H9 (cell line): ENCODE data around the gene CCDC57. TPM values are rescaled to one million over a fixed set of nuclear protein-coding genes. Genes with fewer than 3 reads are reported as not detected.

ENCODE experiments used
- DNase-seq: peaks from one replicate; pipeline ENCODE4 v3.0.0-alpha.2; 2017
- H2AFZ ChIP-seq: one replicate; pipeline ENCODE4 v1.6.1; 2013; ENCODE audit warnings: mild to moderate bottlenecking, low read length, control low read depth, moderate library complexity
- H2AK5ac ChIP-seq: 2 replicates; pipeline ENCODE4 v1.6.1; 2013; ENCODE audit warnings: low read length, control low read depth, mixed read lengths; ENCODE audit not compliant: insufficient read length
- H2BK120ac ChIP-seq: one replicate; pipeline ENCODE4 v1.6.1; 2013; ENCODE audit warnings: low read depth, mild to moderate bottlenecking, low read length, control low read depth, inconsistent platforms; ENCODE audit not compliant: poor library complexity, severe bottlenecking
- H2BK12ac ChIP-seq: 2 replicates; pipeline ENCODE4 v1.6.1; 2013; ENCODE audit warnings: low read length, control low read depth, mixed read lengths, low read depth; ENCODE audit not compliant: insufficient read length
- H2BK15ac ChIP-seq: 2 replicates; pipeline ENCODE4 v1.6.1; 2013; ENCODE audit warnings: low read depth, low read length, control low read depth
- H2BK20ac ChIP-seq: one replicate; pipeline ENCODE4 v1.6.1; 2013; ENCODE audit warnings: low read depth, mild to moderate bottlenecking, low read length, control low read depth, inconsistent platforms; ENCODE audit not compliant: poor library complexity, severe bottlenecking
- H2BK5ac ChIP-seq: 2 replicates; pipeline ENCODE4 v1.6.1; 2013; ENCODE audit warnings: low read length, control low read depth, mixed read lengths; ENCODE audit not compliant: insufficient read length
- H3K14ac ChIP-seq: 2 replicates; pipeline ENCODE4 v1.6.1; 2013; ENCODE audit warnings: low read length, control low read depth; ENCODE audit not compliant: insufficient read depth
- H3K18ac ChIP-seq: 2 replicates; pipeline ENCODE4 v1.6.1; 2013; ENCODE audit warnings: low read depth, mild to moderate bottlenecking, mixed read lengths, low read length, control low read depth; ENCODE audit not compliant: insufficient read length
- H3K23ac ChIP-seq: 2 replicates; pipeline ENCODE4 v1.6.1; 2013; ENCODE audit warnings: low read length, control low read depth, mixed read lengths, low read depth; ENCODE audit not compliant: insufficient read length
- H3K23me2 ChIP-seq: 2 replicates; pipeline ENCODE4 v1.6.1; 2013; ENCODE audit warnings: low read depth, mild to moderate bottlenecking, mixed read lengths, low read length, control low read depth; ENCODE audit not compliant: insufficient read length, poor library complexity, severe bottlenecking
- H3K27ac ChIP-seq: 2 replicates; pipeline ENCODE4 v1.5.1; 2013; ENCODE audit warnings: low read length, control low read depth, mixed read lengths, low read depth; ENCODE audit not compliant: insufficient read length
- H3K27me3 ChIP-seq: 2 replicates; pipeline ENCODE4 v1.6.1; 2013; ENCODE audit warnings: low read length, control low read depth, inconsistent platforms; ENCODE audit not compliant: insufficient read depth
- H3K4ac ChIP-seq: 2 replicates; pipeline ENCODE4 v1.6.1; 2013; ENCODE audit warnings: low read depth, mild to moderate bottlenecking, control low read depth, inconsistent platforms, low read length, moderate library complexity
- H3K4me1 ChIP-seq: 2 replicates; pipeline ENCODE4 v1.6.1; 2013; ENCODE audit warnings: low read length, control low read depth, inconsistent platforms; ENCODE audit not compliant: insufficient read depth
- H3K4me2 ChIP-seq: 2 replicates; pipeline ENCODE4 v1.6.1; 2013; ENCODE audit warnings: low read length, control low read depth, mixed read lengths; ENCODE audit not compliant: insufficient read length, insufficient read depth
- H3K56ac ChIP-seq: 2 replicates; pipeline ENCODE4 v1.6.1; 2013; ENCODE audit warnings: low read depth, mild to moderate bottlenecking, mixed read lengths, low read length, control low read depth; ENCODE audit not compliant: insufficient read length
- H3K79me1 ChIP-seq: 2 replicates; pipeline ENCODE4 v1.6.1; 2013; ENCODE audit warnings: low read depth, mild to moderate bottlenecking, moderate library complexity, low read length, control low read depth, inconsistent platforms; ENCODE audit not compliant: insufficient read depth, poor library complexity, severe bottlenecking
- H3K79me2 ChIP-seq: 2 replicates; pipeline ENCODE4 v1.6.1; 2013; ENCODE audit warnings: low read length, control low read depth, inconsistent platforms; ENCODE audit not compliant: insufficient read depth
- H3K9ac ChIP-seq: 2 replicates; pipeline ENCODE4 v1.6.1; 2013; ENCODE audit warnings: low read length, control low read depth, mixed read lengths; ENCODE audit not compliant: insufficient read length; ENCODE audit errors: extremely low read depth
- H3K9me3 ChIP-seq: one replicate; pipeline ENCODE4 v1.6.1; 2013; ENCODE audit warnings: low read depth, low read length, inconsistent platforms; ENCODE audit not compliant: control insufficient read depth
- H3T11ph ChIP-seq: one replicate; pipeline ENCODE4 v1.6.1; 2013; ENCODE audit warnings: mild to moderate bottlenecking, low read length, control low read depth, inconsistent platforms
- H4K20me1 ChIP-seq: one replicate; pipeline ENCODE4 v1.6.1; 2013; ENCODE audit not compliant: control insufficient read depth, insufficient read length, insufficient read depth
- H4K5ac ChIP-seq: 2 replicates; pipeline ENCODE4 v1.6.1; 2013; ENCODE audit warnings: low read depth, mild to moderate bottlenecking, mixed read lengths, low read length, control low read depth; ENCODE audit not compliant: insufficient read length
- H4K8ac ChIP-seq: replicated peaks from 2 replicates; pipeline ENCODE4 v1.6.1; 2013; ENCODE audit warnings: low read length, control low read depth, mixed read lengths, low read depth; ENCODE audit not compliant: insufficient read length
- H4K91ac ChIP-seq: 2 replicates; pipeline ENCODE4 v1.6.1; 2013; ENCODE audit warnings: low read depth, mild to moderate bottlenecking, moderate library complexity, mixed read lengths, low read length, control low read depth; ENCODE audit not compliant: insufficient read length
- H3K27ac Mint-ChIP-seq, 3 experiments: 2 replicates in 2 of 3; 3 replicates in 1 of 3; pipeline ENCODE4 v1.8.0; 2020 to 2021; ENCODE audit warnings: mixed read lengths in 3 of 3, mild to moderate bottlenecking in 1 of 3, moderate library complexity in 1 of 3
- H3K27me3 Mint-ChIP-seq: 2 replicates; pipeline ENCODE4 v1.8.0; 2021; ENCODE audit warnings: low read depth, mild to moderate bottlenecking, moderate library complexity, mixed read lengths
- H3K36me3 Mint-ChIP-seq, 3 experiments: 2 replicates in 2 of 3; 3 replicates in 1 of 3; pipeline ENCODE4 v1.8.0; 2020 to 2021; ENCODE audit warnings: low read depth in 3 of 3, mixed read lengths in 3 of 3; ENCODE audit not compliant: insufficient read depth in 1 of 3
- H3K4me1 Mint-ChIP-seq, 2 experiments: 2 replicates each; pipeline ENCODE4 v1.8.0; 2020; ENCODE audit warnings: mixed read lengths in 2 of 2
- H3K4me3 Mint-ChIP-seq, 2 experiments: 2 replicates in 1 of 2; 3 replicates in 1 of 2; pipeline ENCODE4 v1.8.0; 2020 to 2021; ENCODE audit warnings: mild to moderate bottlenecking in 2 of 2, mixed read lengths in 2 of 2, moderate library complexity in 1 of 2
- H3K9me3 Mint-ChIP-seq, 2 experiments: 2 replicates in 1 of 2; 3 replicates in 1 of 2; pipeline ENCODE4 v1.8.0; 2020; ENCODE audit warnings: mild to moderate bottlenecking in 2 of 2, mixed read lengths in 2 of 2, moderate library complexity in 1 of 2
- CTCF ChIP-seq: fragments of 200-600 bp; sonication (generic); conservative IDR thresholded peaks from 3 replicates; pipeline ENCODE4 v1.8.0; 2021; ENCODE audit warnings: antibody characterized with exemption, mild to moderate bottlenecking
- WGBS: extraction: QIAGEN DNeasy Blood & Tissue Kit; methylation state at CpG from one replicate; pipeline ENCODE4 v1.1.7; 2013; ENCODE audit warnings: missing lambda C conversion rate, low lambda C conversion rate, mixed read lengths; ENCODE audit not compliant: insufficient read length; ENCODE audit errors: extremely low coverage; 5-methylcytosine and 5-hydroxymethylcytosine counted together
- total RNA-seq: library from RNA; stranded (reverse); gene quantifications from 2 replicates; pipeline ENCODE4 v1.2.1, GENCODE V29; 2021

CCDC57 gene
- total RNA-seq, 1 experiment from 2014 or later: 11.0 TPM

GRCh38 chr17:82216301-82217119 lies 3.9 kb upstream of the CCDC57 start:
- Histone ChIP-seq H4K5ac (no peak overlapping the region), H3K18ac (no peak overlapping the region), H3K4ac (no peak overlapping the region), H4K20me1 (no peaks in the 10 kb centered on the region), H3K27me3 (peaks cover 4% of the 10 kb centered on the region), H3K9me3 (no peaks in the 10 kb centered on the region), H3K79me1 (no peaks in the 10 kb centered on the region), H2BK120ac (no peak overlapping the region), H3K4me1 (no peaks in the 10 kb centered on the region), H3T11ph (no peak overlapping the region), H2BK5ac (no peak overlapping the region), H2AK5ac (no peak overlapping the region), H2BK20ac (no peak overlapping the region), H4K91ac (no peak overlapping the region), H3K14ac (no peak overlapping the region), H3K56ac (no peak overlapping the region), H3K23me2 (peaks cover 7% of the 10 kb centered on the region), H3K4me2 (no peak overlapping the region), H2BK12ac (no peak overlapping the region), H2BK15ac (no peak overlapping the region), H2AFZ (no peak overlapping the region), H3K23ac (no peak overlapping the region), H3K79me2 (no peaks in the 10 kb centered on the region), H3K9ac (no peak overlapping the region), H3K27ac (no peak overlapping the region), H4K8ac (no peak overlapping the region)
- Mint-ChIP-seq H3K4me3 (no peak overlapping the region), H3K27me3 (peaks cover 41% of the 10 kb centered on the region), H3K27ac (no peak overlapping the region), H3K4me1 (peaks cover 3 to 5% of the 10 kb centered on the region in 2 experiments), H3K36me3 (no peaks in the 10 kb centered on the region), H3K9me3 (no peaks in the 10 kb centered on the region; a peak in 1 of 5 replicates)
- no peak for TF ChIP-seq CTCF
- DNase-seq: no peak
- WGBS: no CpG with 5 or more reads among the region's 17 CpGs
